Fibroblast of lung (primary cell): Measurements from ENCODE around the gene TSSK6. TPM values are rescaled to one million over a fixed set of nuclear protein-coding genes. Genes with fewer than 3 reads are reported as not detected.
A peak's percentile ranks its signal among the peaks of the same experiment; 100 is the strongest.

Experiments
- DNase-seq, 2 donors: peaks; one replicate each; pipeline versions ENCODE4 v3.0.0 to v3.0.0-alpha.2; 2010; ENCODE audit warnings: low read depth in 2 of 2
- H2AFZ ChIP-seq: 2 replicates; pipeline ENCODE4 v1.5.1; 2012; ENCODE audit warnings: low read length, control low read depth, inconsistent platforms
- H3K27ac ChIP-seq: 2 replicates; pipeline ENCODE4 v1.5.1; 2011; ENCODE audit warnings: low read length, control low read depth; ENCODE audit not compliant: insufficient read depth
- H3K27me3 ChIP-seq: 2 replicates; pipeline ENCODE4 v1.5.1; 2011; ENCODE audit warnings: mild to moderate bottlenecking, low read length; ENCODE audit not compliant: control insufficient read depth, insufficient read depth
- H3K36me3 ChIP-seq: 2 replicates; pipeline ENCODE4 v1.5.1; 2011; ENCODE audit warnings: low read length; ENCODE audit not compliant: control insufficient read depth, insufficient read depth
- H3K4me1 ChIP-seq: 2 replicates; pipeline ENCODE4 v1.5.1; 2011; ENCODE audit warnings: low read length; ENCODE audit not compliant: control insufficient read depth, insufficient read depth; ENCODE audit errors: extremely low read depth
- H3K4me2 ChIP-seq: 2 replicates; pipeline ENCODE4 v1.5.1; 2011; ENCODE audit warnings: low read length, control low read depth; ENCODE audit not compliant: insufficient read depth; ENCODE audit errors: extremely low read depth
- H3K4me3 ChIP-seq, 4 experiments: fragments of 200-600 bp in 1 of 4; sonication (generic) in 1 of 4; replicated peaks in 1 of 4; 2 replicates each; pipeline ENCODE4 v1.5.1; 2011 to 2016; ENCODE audit warnings: low read length in 4 of 4, low read depth in 3 of 4, mild to moderate bottlenecking in 3 of 4, control low read depth in 2 of 4, inconsistent platforms in 1 of 4, mixed read lengths in 1 of 4; ENCODE audit not compliant: insufficient read depth in 1 of 4; ENCODE audit errors: control extremely low read depth in 1 of 4
- H3K79me2 ChIP-seq: 2 replicates; pipeline ENCODE4 v1.5.1; 2012; ENCODE audit warnings: mild to moderate bottlenecking, low read length, inconsistent platforms; ENCODE audit not compliant: control insufficient read depth, insufficient read depth
- H3K9ac ChIP-seq: 2 replicates; pipeline ENCODE4 v1.5.1; 2011; ENCODE audit warnings: mild to moderate bottlenecking, low read length, control low read depth; ENCODE audit not compliant: insufficient read depth
- H3K9me3 ChIP-seq: 2 replicates; pipeline ENCODE4 v1.5.1; 2012; ENCODE audit warnings: low read depth, low read length; ENCODE audit not compliant: control insufficient read depth, insufficient read depth
- H4K20me1 ChIP-seq: 2 replicates; pipeline ENCODE4 v1.5.1; 2011; ENCODE audit warnings: low read length; ENCODE audit not compliant: control insufficient read depth, insufficient read depth; ENCODE audit errors: extremely low read depth
- CTCF ChIP-seq, 2 donors: IDR thresholded peaks in 1 of 2; conservative IDR thresholded peaks in 1 of 2; 1 replicate in 1 of 2; 2 replicates in 1 of 2; pipeline ENCODE4 v1.5.1; 2011 to 2012; ENCODE audit warnings: low read length in 2 of 2, control low read depth in 1 of 2, inconsistent platforms in 1 of 2, low read depth in 1 of 2, mild to moderate bottlenecking in 1 of 2
- EZH2 ChIP-seq: IDR thresholded peaks from 2 replicates; pipeline ENCODE4 v1.5.1; 2012; ENCODE audit warnings: low read length, control low read depth, mild to moderate bottlenecking; ENCODE audit errors: missing control alignments
- polyA plus RNA-seq, 2 donors: library from polyadenylated mRNA; depleted of rRNA in 1 of 2; stranded (reverse) in 1 of 2; unstranded in 1 of 2; fragments of >200 nt; gene quantifications; 2 replicates each; pipeline ENCODE4 v1.2.1, GENCODE V29; 2011 to 2012; ENCODE audit warnings: missing spikeins in 1 of 2
- total RNA-seq: library from RNA; depleted of rRNA; stranded (reverse); fragments of >200 nt; gene quantifications from 2 replicates; pipeline ENCODE4 v1.2.1, GENCODE V29; 2014

The TSSK6 gene
- total and polyA plus RNA-seq, 2 donors (not counting 1 experiment from before 2014, with no cell fraction given), result 0.47 to 5.8 TPM

DNA sequence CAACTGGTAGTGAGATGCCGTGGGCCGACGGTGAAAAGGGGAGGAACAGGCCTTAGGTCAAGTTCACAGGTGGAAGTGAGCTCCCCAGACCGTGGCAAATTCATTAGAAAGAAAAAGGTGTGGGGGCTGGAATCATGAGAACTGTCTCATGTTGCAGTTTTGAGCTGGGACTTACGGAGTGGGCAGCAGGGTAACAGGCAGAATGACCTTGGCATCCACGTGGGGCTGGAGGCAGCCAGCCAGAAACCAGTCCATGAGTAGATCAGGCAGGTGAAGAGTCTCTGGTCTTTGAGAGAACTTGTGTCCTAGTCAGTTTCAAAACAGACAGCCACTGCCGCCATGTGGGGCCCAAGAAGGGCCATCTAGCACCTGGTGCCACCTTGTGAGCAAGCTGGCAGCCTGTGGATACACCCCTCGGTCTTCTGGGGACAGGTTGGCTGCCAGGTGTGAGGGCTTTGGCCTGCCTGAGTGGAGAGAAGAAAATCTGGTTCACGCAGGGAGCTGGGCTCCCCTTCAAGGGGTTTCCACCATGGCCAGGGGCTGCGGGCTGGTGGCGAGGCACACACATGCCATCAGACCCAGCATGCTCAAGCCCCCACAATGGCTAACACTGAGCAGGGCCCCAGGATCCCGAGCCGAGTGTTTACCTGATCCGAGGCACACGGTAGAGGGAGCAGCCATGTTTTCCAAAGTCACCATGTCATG lies 23.9 kb downstream of the TSSK6 start:
- Histone ChIP-seq H3K4me1 (peaks cover 25% of the 10 kb centered on the region), H3K4me2 (no peak overlapping the region), H2AFZ (no peak overlapping the region), H4K20me1 (no peaks in the 10 kb centered on the region), H3K79me2 (peaks cover 39% of the 10 kb centered on the region), H3K27ac (no peak overlapping the region), H3K36me3 (peaks cover 24% of the 10 kb centered on the region), H3K27me3 (no peaks in the 10 kb centered on the region), H3K9me3 (no peaks in the 10 kb centered on the region), H3K4me3 (no peak overlapping the region), H3K9ac (no peak overlapping the region)
- DNase-seq, result no peak
- TF ChIP-seq EZH2, result no peak
- TF ChIP-seq CTCF (conservative IDR thresholded peaks at IDR 0.05 in 1 of 2, IDR thresholded peaks at IDR 0.05 in 1 of 2; ENCODE audit: low read depth in 1 of 2, low read length in 2 of 2), result no peak

- Histone ChIP-seq H3K27ac (peak overlapping the region; percentile 87), H3K9ac (no peak overlapping the region)
These were observed 25.0 kb downstream of the TSSK6 start for GRCh38 chr19:19490214-19490968.

More at GRCh38 chr19:19490214-19490968, 25.0 kb downstream of the TSSK6 start:
- peak; percentile 71 to 87 for DNase-seq
- no peaks in the 10 kb centered on the region for H4K20me1 ChIP-seq
- no peaks in the 10 kb centered on the region for H3K9me3 ChIP-seq
- peaks cover 47% of the 10 kb centered on the region for H3K79me2 ChIP-seq
- peak overlapping the region; percentile 68 for H3K4me2 ChIP-seq
- H3K4me3 ChIP-seq, result peak overlapping the region in 1 of 4 experiments; percentile 19
- H2AFZ ChIP-seq, result no peak overlapping the region
- peaks cover 29% of the 10 kb centered on the region for H3K4me1 ChIP-seq
- no peaks in the 10 kb centered on the region for H3K27me3 ChIP-seq
- peaks cover 16% of the 10 kb centered on the region for H3K36me3 ChIP-seq
- TF ChIP-seq CTCF (conservative IDR thresholded peaks at IDR 0.05 in 1 of 2, IDR thresholded peaks at IDR 0.05 in 1 of 2; ENCODE audit: low read depth in 1 of 2, low read length in 2 of 2) (peak; percentile 75 to 76), EZH2 (no peak)
